Activated CD8-positive, alpha-beta T cell treated with anti-CD3 and anti-CD28 coated beads, Interleukin-2, amount 10 ng/mL, durations not matched to agents 7 days and 5 days (primary cell): Measurements from ENCODE around the gene SYNPO. TPM values are rescaled to one million over a fixed set of nuclear protein-coding genes. Genes with fewer than 3 reads are reported as not detected.

Experiments
- ATAC-seq: fragments of 150-1000 bp; cut with Tn5 transposase; one replicate; pipeline ENCODE4 v1.10.0; 2021; ENCODE audit warnings: moderate library complexity
- CTCF ChIA-PET: fragments of 350-600 bp; sonication (Branson Sonifier 250); formaldehyde crosslinking; loops from one replicate; lab custom pipeline; 2021; ENCODE audit warnings: antibody characterized with exemption; lab: Charles Lee
- POLR2A ChIA-PET: fragments of 350-600 bp; sonication (Branson Sonifier 250); formaldehyde crosslinking; loops from one replicate; lab custom pipeline; 2021; ENCODE audit warnings: antibody characterized with exemption; lab: Charles Lee
- DNase-seq: peaks from one replicate; pipeline ENCODE4 v3.0.0-alpha.2; 2020
- H3K27ac Mint-ChIP-seq: one replicate; pipeline ENCODE4 v1.8.0; 2021; ENCODE audit warnings: mild to moderate bottlenecking, mixed read lengths
- H3K27me3 Mint-ChIP-seq: one replicate; pipeline ENCODE4 v1.8.0; 2021; ENCODE audit warnings: low read depth, mixed read lengths
- H3K36me3 Mint-ChIP-seq: one replicate; pipeline ENCODE4 v1.8.0; 2021; ENCODE audit warnings: low read depth, mixed read lengths
- H3K4me1 Mint-ChIP-seq: one replicate; pipeline ENCODE4 v1.8.0; 2021; ENCODE audit warnings: low read depth, mixed read lengths
- H3K4me3 Mint-ChIP-seq: one replicate; pipeline ENCODE4 v1.8.0; 2021; ENCODE audit warnings: mild to moderate bottlenecking, mixed read lengths
- H3K9me3 Mint-ChIP-seq: one replicate; pipeline ENCODE4 v1.8.0; 2022; ENCODE audit warnings: mixed read lengths; ENCODE audit not compliant: insufficient read depth
- total RNA-seq, 2 experiments: library from RNA; stranded (reverse); gene quantifications; one replicate each; pipeline ENCODE4 v1.2.3, GENCODE V29; 2021

Gene SYNPO
- total RNA-seq, 2 experiments from 2014 or later = 0.10 TPM; not detected in 1

- no peaks in the 10 kb centered on the region for H3K27me3 Mint-ChIP-seq
- H3K4me1 Mint-ChIP-seq = no peaks in the 10 kb centered on the region
- no peaks in the 10 kb centered on the region for H3K36me3 Mint-ChIP-seq
- DNase-seq (no peak), ATAC-seq (no peak)
- H3K9me3 Mint-ChIP-seq = no peaks in the 10 kb centered on the region
- H3K27ac Mint-ChIP-seq = no peak overlapping the region
- H3K4me3 Mint-ChIP-seq = no peak overlapping the region
- POLR2A ChIA-PET = no interaction called here
- CTCF ChIA-PET = no interaction called here
Measured at GRCh38 chr5:150648294-150649107, 8.0 kb downstream of the SYNPO start.

- Mint-ChIP-seq H3K9me3 (no peaks in the 10 kb centered on the region), H3K4me1 (no peaks in the 10 kb centered on the region), H3K27me3 (no peaks in the 10 kb centered on the region), H3K4me3 (no peak overlapping the region), H3K27ac (no peak overlapping the region), H3K36me3 (no peaks in the 10 kb centered on the region)
- ChIA-PET CTCF (no interaction called here), POLR2A (no interaction called here)
- no peak for DNase-seq
- ATAC-seq = no peak
Measured at GRCh38 chr5:150649108-150650020, 8.9 kb downstream of the SYNPO start.

- no peak overlapping the region for H3K4me3 Mint-ChIP-seq
- ATAC-seq = no peak
- ChIA-PET POLR2A (no interaction called here), CTCF (interaction anchor here (0.7 to 0.8 kb wide), 2 partner anchors 90 to 196 kb away, joined by 3 read pairs; partner anchors contain the start of gene IRGM)
- no peak for DNase-seq
- no peaks in the 10 kb centered on the region for H3K4me1 Mint-ChIP-seq
- H3K27me3 Mint-ChIP-seq = no peaks in the 10 kb centered on the region
- H3K36me3 Mint-ChIP-seq = no peaks in the 10 kb centered on the region
- H3K9me3 Mint-ChIP-seq = no peaks in the 10 kb centered on the region
- H3K27ac Mint-ChIP-seq = no peak overlapping the region
Measured at GRCh38 chr5:150650021-150651006, 9.9 kb downstream of the SYNPO start.

- ATAC-seq = no peak
- POLR2A ChIA-PET = no interaction called here
- no peak overlapping the region for H3K27ac Mint-ChIP-seq
- CTCF ChIA-PET = interaction anchor here (0.8 kb wide), 1 partner anchor 91 kb away, joined by 3 read pairs; no protein-coding TSS in a partner anchor
- DNase-seq = no peak
- H3K4me3 Mint-ChIP-seq = no peak overlapping the region
- H3K9me3 Mint-ChIP-seq = no peaks in the 10 kb centered on the region
- no peaks in the 10 kb centered on the region for H3K36me3 Mint-ChIP-seq
- H3K27me3 Mint-ChIP-seq = no peaks in the 10 kb centered on the region
- peaks cover 3% of the 10 kb centered on the region for H3K4me1 Mint-ChIP-seq
Measured at GRCh38 chr5:150651382-150651781, 10.9 kb downstream of the SYNPO start.

GRCh38 chr5:150651924-150652671 is 11.6 kb downstream of the SYNPO start:
- Mint-ChIP-seq H3K4me3 (no peak overlapping the region), H3K27me3 (no peaks in the 10 kb centered on the region), H3K9me3 (no peaks in the 10 kb centered on the region), H3K4me1 (peaks cover 4% of the 10 kb centered on the region), H3K27ac (no peak overlapping the region), H3K36me3 (no peaks in the 10 kb centered on the region)
- ChIA-PET CTCF (interaction anchor here (1.0 kb wide), 1 partner anchor 108 kb away, joined by 3 read pairs; no protein-coding TSS in a partner anchor), POLR2A (no interaction called here)
- no peak for ATAC-seq
- DNase-seq = no peak

- ChIA-PET POLR2A (no interaction called here), CTCF (interaction anchor here (1.0 to 1.6 kb wide), 4 partner anchors 80 to 196 kb away, joined by 3 to 7 read pairs (median 3); no protein-coding TSS in a partner anchor)
- Mint-ChIP-seq H3K4me3 (no peak overlapping the region), H3K27me3 (no peaks in the 10 kb centered on the region), H3K36me3 (no peaks in the 10 kb centered on the region), H3K9me3 (no peaks in the 10 kb centered on the region), H3K4me1 (peaks cover 11% of the 10 kb centered on the region), H3K27ac (no peak overlapping the region)
- no peak for ATAC-seq
- no peak for DNase-seq
Measured at GRCh38 chr5:150653145-150653761, 12.8 kb downstream of the SYNPO start.

GRCh38 chr5:150653762-150654556 is 13.5 kb downstream of the SYNPO start:
- DNase-seq = no peak
- no peaks in the 10 kb centered on the region for H3K9me3 Mint-ChIP-seq
- no peak overlapping the region for H3K4me3 Mint-ChIP-seq
- POLR2A ChIA-PET = no interaction called here
- no peak for ATAC-seq
- no peaks in the 10 kb centered on the region for H3K27me3 Mint-ChIP-seq
- no peak overlapping the region for H3K27ac Mint-ChIP-seq
- H3K4me1 Mint-ChIP-seq = peaks cover 11% of the 10 kb centered on the region
- H3K36me3 Mint-ChIP-seq = no peaks in the 10 kb centered on the region
- CTCF ChIA-PET = interaction anchor here (0.8 to 1.6 kb wide), 5 partner anchors 11 to 197 kb away, joined by 3 to 7 read pairs (median 3); partner anchors contain the start of gene IRGM

GRCh38 chr5:150655221-150655620 is 14.8 kb downstream of the SYNPO start:
- no peak for DNase-seq
- CTCF ChIA-PET = interaction anchor here (1.1 to 1.6 kb wide), 2 partner anchors 13 to 45 kb away, joined by 3 to 4 read pairs; partner anchors contain the start of gene RBM22
- no peaks in the 10 kb centered on the region for H3K9me3 Mint-ChIP-seq
- H3K27me3 Mint-ChIP-seq = no peaks in the 10 kb centered on the region
- H3K27ac Mint-ChIP-seq = no peak overlapping the region
- H3K4me1 Mint-ChIP-seq = peaks cover 11% of the 10 kb centered on the region
- ATAC-seq = no peak
- H3K36me3 Mint-ChIP-seq = no peaks in the 10 kb centered on the region
- H3K4me3 Mint-ChIP-seq = no peak overlapping the region
- POLR2A ChIA-PET = no interaction called here

- no peaks in the 10 kb centered on the region for H3K9me3 Mint-ChIP-seq
Measured at GRCh38 chr5:150656191-150657132, 16.0 kb downstream of the SYNPO start.

More at GRCh38 chr5:150656191-150657132, 16.0 kb downstream of the SYNPO start:
- Mint-ChIP-seq H3K36me3 (no peaks in the 10 kb centered on the region), H3K27ac (peak overlapping the region; percentile 67), H3K27me3 (peaks cover 4% of the 10 kb centered on the region), H3K4me1 (peaks cover 11% of the 10 kb centered on the region), H3K4me3 (peak overlapping the region; percentile 72)
- DNase-seq (peak; percentile 85), ATAC-seq (peak; percentile 86)
- POLR2A ChIA-PET = interaction anchor here (1.0 kb wide), 1 partner anchor 17 kb away, joined by 3 read pairs; no protein-coding TSS in a partner anchor
- CTCF ChIA-PET = interaction anchor here (0.6 to 3.1 kb wide), 9 partner anchors 8 to 199 kb away, joined by 3 to 25 read pairs (median 3); partner anchors contain the start of gene RBM22
